SK-N-SH (cell line): Measurements from ENCODE around the gene SLC9C1. TPM values are rescaled to one million over a fixed set of nuclear protein-coding genes. Genes with fewer than 3 reads are reported as not detected.

ENCODE experiments used
- CTCF ChIA-PET: fragments of 300-600, 350-600 bp; formaldehyde crosslinking; extraction: SDS; loops from one replicate; lab custom pipeline; 2021; lab: Yijun Ruan, JAX
- POLR2A ChIA-PET: fragments of 350-600 bp; sonication (Branson Sonifier 250); formaldehyde crosslinking; extraction: SDS; loops from one replicate; lab custom pipeline; 2020; ENCODE audit warnings: antibody characterized with exemption, inconsistent platforms; lab: Yijun Ruan, JAX
- DNase-seq: peaks from one replicate; pipeline ENCODE4 v3.0.0; 2012
- H2AFZ ChIP-seq: fragments of 200-600 bp; sonication (generic); 2 replicates; pipeline ENCODE4 v1.8.1; 2016; ENCODE audit warnings: antibody characterized with exemption, mild to moderate bottlenecking, low read depth
- H3F3A ChIP-seq: fragments of 200-600 bp; sonication (generic); replicated peaks from 2 replicates; pipeline ENCODE3; 2016; ENCODE audit warnings: antibody characterized with exemption, mild to moderate bottlenecking; ENCODE audit not compliant: insufficient read depth
- H3K27ac ChIP-seq, 2 experiments: fragments of 200-500 bp in 1 of 2; fragments of 200-600 bp in 1 of 2; sonication (Bioruptor generic) in 1 of 2; sonication (generic), shearing (Covaris generic) in 1 of 2; 2 replicates each; pipeline versions ENCODE4 v1.5.1 to v1.6.1; 2014 to 2016; ENCODE audit warnings: low read depth in 2 of 2, inconsistent platforms in 1 of 2, low read length in 1 of 2, mild to moderate bottlenecking in 1 of 2, mixed read lengths in 1 of 2
- H3K27me3 ChIP-seq: fragments of 200-600 bp; sonication (generic), shearing (Covaris generic); 2 replicates; pipeline ENCODE4 v1.6.1; 2016; ENCODE audit warnings: mixed run types; ENCODE audit not compliant: insufficient read depth
- H3K36me3 ChIP-seq, 2 experiments: fragments of 200-500 bp in 1 of 2; fragments of 200-600 bp in 1 of 2; sonication (Bioruptor generic) in 1 of 2; sonication (generic) in 1 of 2; replicated peaks in 1 of 2; 2 replicates each; pipeline versions ENCODE3 to v1.5.1; 2014 to 2016; ENCODE audit warnings: low read length in 1 of 2, mild to moderate bottlenecking in 1 of 2; ENCODE audit not compliant: insufficient read depth in 2 of 2, control insufficient read depth in 1 of 2
- H3K4me1 ChIP-seq, 2 experiments: fragments of 200-500 bp in 1 of 2; fragments of 200-600 bp in 1 of 2; sonication (Bioruptor generic) in 1 of 2; sonication (generic), shearing (Covaris generic) in 1 of 2; 2 replicates each; pipeline versions ENCODE4 v1.5.1 to v1.6.1; 2014 to 2016; ENCODE audit warnings: low read depth in 1 of 2, low read length in 1 of 2, mixed run types in 1 of 2; ENCODE audit not compliant: insufficient read depth in 2 of 2, control insufficient read depth in 1 of 2
- H3K4me2 ChIP-seq: fragments of 200-600 bp; sonication (generic), shearing (Covaris generic); 2 replicates; pipeline ENCODE4 v1.6.1; 2017; ENCODE audit warnings: mixed run types
- H3K4me3 ChIP-seq, 2 experiments: fragments of 200-500 bp in 1 of 2; fragments of 200-600 bp in 1 of 2; sonication (Bioruptor generic) in 1 of 2; sonication (generic), shearing (Covaris generic) in 1 of 2; 2 replicates each; pipeline versions ENCODE4 v1.5.1 to v1.8.1; 2014 to 2016; ENCODE audit warnings: low read depth in 2 of 2, inconsistent platforms in 1 of 2, low read length in 1 of 2, mild to moderate bottlenecking in 1 of 2, mixed read lengths in 1 of 2, moderate library complexity in 1 of 2
- H3K79me2 ChIP-seq: fragments of 200-600 bp; sonication (generic); 2 replicates; pipeline ENCODE4 v1.8.1; 2017; ENCODE audit warnings: mild to moderate bottlenecking; ENCODE audit not compliant: insufficient read depth
- H3K9ac ChIP-seq: fragments of 200-600 bp; sonication (generic); 2 replicates; pipeline ENCODE4 v1.6.1; 2017; ENCODE audit warnings: mixed run types
- H3K9me2 ChIP-seq: fragments of 200-600 bp; sonication (generic); 2 replicates; pipeline ENCODE4 v1.6.1; 2017; ENCODE audit warnings: mixed run types
- H3K9me3 ChIP-seq: fragments of 200-600 bp; sonication (generic); 2 replicates; pipeline ENCODE4 v1.6.1; 2017; ENCODE audit warnings: mixed run types, mild to moderate bottlenecking, moderate library complexity
- H4K20me1 ChIP-seq: fragments of 200-600 bp; sonication (generic); 2 replicates; pipeline ENCODE4 v1.6.1; 2017; ENCODE audit warnings: mild to moderate bottlenecking, mixed run types; ENCODE audit not compliant: insufficient read depth
- ELF1 ChIP-seq: IDR thresholded peaks from 2 replicates; pipeline ENCODE4 v1.4.0; 2012
- EZH2phosphoT487 ChIP-seq: fragments of 200-600 bp; sonication (generic); IDR thresholded peaks from 2 replicates; pipeline ENCODE4 v1.6.1; 2017; ENCODE audit warnings: low read depth, mixed run types, mild to moderate bottlenecking, antibody characterized with exemption, moderate library complexity, borderline replicate concordance
- FOXM1 ChIP-seq: IDR thresholded peaks from 2 replicates; pipeline ENCODE4 v1.4.0; 2012; ENCODE audit warnings: low read depth, mild to moderate bottlenecking
- GABPA ChIP-seq: IDR thresholded peaks from 2 replicates; pipeline ENCODE4 v1.4.0; 2012; ENCODE audit warnings: low read depth, mild to moderate bottlenecking
- JUND ChIP-seq: IDR thresholded peaks from 2 replicates; pipeline ENCODE4 v1.4.0; 2012
- MAX ChIP-seq: IDR thresholded peaks from 2 replicates; pipeline ENCODE4 v1.4.0; 2012; ENCODE audit warnings: low read depth
- NFIC ChIP-seq: IDR thresholded peaks from 2 replicates; pipeline ENCODE4 v1.4.0; 2012; ENCODE audit warnings: borderline replicate concordance
- RCOR1 ChIP-seq: fragments of 150-350 bp; IDR thresholded peaks from 2 replicates; pipeline ENCODE4 v1.6.1; 2017; ENCODE audit warnings: antibody characterized with exemption, low read length
- TAF1 ChIP-seq: IDR thresholded peaks from 2 replicates; pipeline ENCODE4 v1.6.1; 2012; ENCODE audit warnings: low read depth, mild to moderate bottlenecking, low read length, moderate library complexity, borderline replicate concordance
- TCF12 ChIP-seq: IDR thresholded peaks from 2 replicates; pipeline ENCODE4 v1.4.0; 2012
- TEAD4 ChIP-seq: IDR thresholded peaks from 2 replicates; pipeline ENCODE4 v1.4.0; 2012; ENCODE audit warnings: mild to moderate bottlenecking, borderline replicate concordance; ENCODE audit not compliant: insufficient read depth
- YY1 ChIP-seq: IDR thresholded peaks from 2 replicates; pipeline ENCODE4 v1.4.0; 2012; ENCODE audit warnings: low read depth, mild to moderate bottlenecking
- ZBTB33 ChIP-seq: IDR thresholded peaks from 2 replicates; pipeline ENCODE4 v1.4.0; 2012; ENCODE audit warnings: low read depth, borderline replicate concordance
- whole genome bisulfite sequencing: methylation state at CpG from one replicate; pipeline ENCODE4 v1.1.6; 2017; ENCODE audit warnings: low lambda C conversion rate; 5-methylcytosine and 5-hydroxymethylcytosine counted together
- polyA plus RNA-seq, 3 experiments: library from polyadenylated mRNA; depleted of rRNA; stranded (reverse); fragments of >200 nt; gene quantifications; 2 replicates each; pipeline ENCODE4 v1.2.3, GENCODE V29; 2012
- TF ChIP-seq, protein P1 (sequence below): IDR thresholded peaks from 2 replicates; pipeline ENCODE4; 2012
- TF ChIP-seq, protein P2 (sequence below): IDR thresholded peaks from 2 replicates; pipeline ENCODE4 v1.6.1; 2012; ENCODE audit warnings: mild to moderate bottlenecking, low read depth, low read length, moderate library complexity
- TF ChIP-seq, protein P3 (sequence below): IDR thresholded peaks from 2 replicates; pipeline ENCODE4 v1.4.0; 2012; ENCODE audit warnings: low read depth, borderline replicate concordance

Gene SLC9C1
- polyA plus RNA-seq, 1 of the 3 experiments (the other 2 are of a cell fraction) = not detected

DNA sequence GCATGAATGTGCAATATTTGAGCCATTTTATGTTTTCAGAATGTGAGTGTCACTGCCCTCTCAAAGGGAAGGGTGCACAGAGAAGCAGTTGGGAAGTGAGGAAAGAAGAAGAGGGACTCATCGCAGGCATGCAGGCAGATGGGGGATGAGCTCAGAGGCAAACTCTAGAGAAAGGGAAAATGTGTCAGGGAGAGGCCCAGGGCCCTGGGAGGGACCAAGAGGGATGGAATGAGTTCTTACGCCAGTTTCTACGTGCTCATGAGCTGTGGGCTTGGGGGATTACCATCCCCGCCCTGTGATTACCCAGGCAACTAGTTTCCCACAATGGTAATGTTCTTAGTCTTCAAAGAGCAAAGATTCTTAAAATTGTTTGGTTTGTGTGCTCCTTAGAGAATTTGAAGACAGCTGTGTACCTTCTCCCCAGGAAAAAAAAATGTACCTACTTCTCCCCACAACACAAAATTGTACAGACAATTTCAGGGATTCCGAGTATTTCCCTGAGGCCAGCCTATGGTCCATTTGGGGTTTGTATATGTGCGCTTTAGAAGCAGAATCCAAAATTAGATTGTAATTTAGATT, 178.8 kb downstream of the SLC9C1 start:
- no peak overlapping the region for H3K27ac ChIP-seq
- POLR2A ChIA-PET = no interaction called here
- H3K9ac ChIP-seq = no peak overlapping the region

GRCh38 chr3:112114576-112115160, 179.3 kb downstream of the SLC9C1 start:
- Histone ChIP-seq H4K20me1 (no peaks in the 10 kb centered on the region), H3K9ac (no peak overlapping the region), H3K27ac (no peak overlapping the region), H3F3A (no peaks in the 10 kb centered on the region), H3K4me1 (no peaks in the 10 kb centered on the region; a peak in 1 of 4 replicates), H3K9me3 (no peaks in the 10 kb centered on the region), H3K36me3 (peaks cover 0 to 18% of the 10 kb centered on the region in 2 experiments), H2AFZ (no peak overlapping the region), H3K27me3 (no peaks in the 10 kb centered on the region), H3K4me2 (no peak overlapping the region), H3K9me2 (no peaks in the 10 kb centered on the region), H3K4me3 (no peak overlapping the region), H3K79me2 (no peaks in the 10 kb centered on the region)
- ChIA-PET POLR2A (interaction anchor here (0.6 kb wide), 1 partner anchor 205 kb away, joined by 3 read pairs; no protein-coding TSS in a partner anchor), CTCF (no interaction called here)
- WGBS = 94% methylated on average over 6 of the region's 6 CpGs
- DNase-seq = no peak
- TF ChIP-seq, protein P1, sequence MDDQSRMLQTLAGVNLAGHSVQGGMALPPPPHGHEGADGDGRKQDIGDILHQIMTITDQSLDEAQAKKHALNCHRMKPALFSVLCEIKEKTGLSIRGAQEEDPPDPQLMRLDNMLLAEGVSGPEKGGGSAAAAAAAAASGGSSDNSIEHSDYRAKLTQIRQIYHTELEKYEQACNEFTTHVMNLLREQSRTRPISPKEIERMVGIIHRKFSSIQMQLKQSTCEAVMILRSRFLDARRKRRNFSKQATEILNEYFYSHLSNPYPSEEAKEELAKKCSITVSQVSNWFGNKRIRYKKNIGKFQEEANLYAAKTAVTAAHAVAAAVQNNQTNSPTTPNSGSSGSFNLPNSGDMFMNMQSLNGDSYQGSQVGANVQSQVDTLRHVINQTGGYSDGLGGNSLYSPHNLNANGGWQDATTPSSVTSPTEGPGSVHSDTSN = no peak
- TF ChIP-seq TCF12 (no peak), JUND (no peak), EZH2phosphoT487 (no peak), TEAD4 (no peak), FOXM1 (no peak), GABPA (no peak)
- TF ChIP-seq, protein P2, sequence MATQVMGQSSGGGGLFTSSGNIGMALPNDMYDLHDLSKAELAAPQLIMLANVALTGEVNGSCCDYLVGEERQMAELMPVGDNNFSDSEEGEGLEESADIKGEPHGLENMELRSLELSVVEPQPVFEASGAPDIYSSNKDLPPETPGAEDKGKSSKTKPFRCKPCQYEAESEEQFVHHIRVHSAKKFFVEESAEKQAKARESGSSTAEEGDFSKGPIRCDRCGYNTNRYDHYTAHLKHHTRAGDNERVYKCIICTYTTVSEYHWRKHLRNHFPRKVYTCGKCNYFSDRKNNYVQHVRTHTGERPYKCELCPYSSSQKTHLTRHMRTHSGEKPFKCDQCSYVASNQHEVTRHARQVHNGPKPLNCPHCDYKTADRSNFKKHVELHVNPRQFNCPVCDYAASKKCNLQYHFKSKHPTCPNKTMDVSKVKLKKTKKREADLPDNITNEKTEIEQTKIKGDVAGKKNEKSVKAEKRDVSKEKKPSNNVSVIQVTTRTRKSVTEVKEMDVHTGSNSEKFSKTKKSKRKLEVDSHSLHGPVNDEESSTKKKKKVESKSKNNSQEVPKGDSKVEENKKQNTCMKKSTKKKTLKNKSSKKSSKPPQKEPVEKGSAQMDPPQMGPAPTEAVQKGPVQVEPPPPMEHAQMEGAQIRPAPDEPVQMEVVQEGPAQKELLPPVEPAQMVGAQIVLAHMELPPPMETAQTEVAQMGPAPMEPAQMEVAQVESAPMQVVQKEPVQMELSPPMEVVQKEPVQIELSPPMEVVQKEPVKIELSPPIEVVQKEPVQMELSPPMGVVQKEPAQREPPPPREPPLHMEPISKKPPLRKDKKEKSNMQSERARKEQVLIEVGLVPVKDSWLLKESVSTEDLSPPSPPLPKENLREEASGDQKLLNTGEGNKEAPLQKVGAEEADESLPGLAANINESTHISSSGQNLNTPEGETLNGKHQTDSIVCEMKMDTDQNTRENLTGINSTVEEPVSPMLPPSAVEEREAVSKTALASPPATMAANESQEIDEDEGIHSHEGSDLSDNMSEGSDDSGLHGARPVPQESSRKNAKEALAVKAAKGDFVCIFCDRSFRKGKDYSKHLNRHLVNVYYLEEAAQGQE = no peak
- TF ChIP-seq, protein P3, sequence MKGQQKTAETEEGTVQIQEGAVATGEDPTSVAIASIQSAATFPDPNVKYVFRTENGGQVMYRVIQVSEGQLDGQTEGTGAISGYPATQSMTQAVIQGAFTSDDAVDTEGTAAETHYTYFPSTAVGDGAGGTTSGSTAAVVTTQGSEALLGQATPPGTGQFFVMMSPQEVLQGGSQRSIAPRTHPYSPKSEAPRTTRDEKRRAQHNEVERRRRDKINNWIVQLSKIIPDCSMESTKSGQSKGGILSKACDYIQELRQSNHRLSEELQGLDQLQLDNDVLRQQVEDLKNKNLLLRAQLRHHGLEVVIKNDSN = no peak

More for the DNA sequence above, 178.8 kb downstream of the SLC9C1 start:
- DNase-seq = no peak
- no peaks in the 10 kb centered on the region for H3K27me3 ChIP-seq
- H3K4me3 ChIP-seq = no peak overlapping the region
- no peaks in the 10 kb centered on the region for H3F3A ChIP-seq
- H3K9me3 ChIP-seq = no peaks in the 10 kb centered on the region
- no peaks in the 10 kb centered on the region for H3K79me2 ChIP-seq
- H2AFZ ChIP-seq = no peak overlapping the region
- TF ChIP-seq NFIC (no peak), ELF1 (no peak), MAX (no peak), TEAD4 (no peak), ZBTB33 (no peak), YY1 (no peak), TAF1 (no peak), RCOR1 (no peak)
- TF ChIP-seq, protein P3 = no peak
- peaks cover 0 to 18% of the 10 kb centered on the region in 2 experiments for H3K36me3 ChIP-seq
- H3K9me2 ChIP-seq = no peaks in the 10 kb centered on the region
- CTCF ChIA-PET = no interaction called here
- H3K4me2 ChIP-seq = no peak overlapping the region
- over 99% methylated on average over 6 of the region's 6 CpGs for WGBS
- no peaks in the 10 kb centered on the region for H4K20me1 ChIP-seq
- H3K4me1 ChIP-seq = no peaks in the 10 kb centered on the region; a peak in 1 of 4 replicates
